NCI-H446 treated with DMSO at 0.1 percent for 48 hours (cell line): Measurements from ENCODE around the gene ANKFY1.
"Not testable (repeated sequence)": the region's sequence is repeated elsewhere in the genome, so short reads cannot be mapped to it uniquely, and the experiment has no call there.

ENCODE experiments used
- DNase-seq: peaks from one replicate; lab custom pipeline; 2025; lab: John Stamatoyannopoulos, UW

ANKFY1 gene

DNA sequence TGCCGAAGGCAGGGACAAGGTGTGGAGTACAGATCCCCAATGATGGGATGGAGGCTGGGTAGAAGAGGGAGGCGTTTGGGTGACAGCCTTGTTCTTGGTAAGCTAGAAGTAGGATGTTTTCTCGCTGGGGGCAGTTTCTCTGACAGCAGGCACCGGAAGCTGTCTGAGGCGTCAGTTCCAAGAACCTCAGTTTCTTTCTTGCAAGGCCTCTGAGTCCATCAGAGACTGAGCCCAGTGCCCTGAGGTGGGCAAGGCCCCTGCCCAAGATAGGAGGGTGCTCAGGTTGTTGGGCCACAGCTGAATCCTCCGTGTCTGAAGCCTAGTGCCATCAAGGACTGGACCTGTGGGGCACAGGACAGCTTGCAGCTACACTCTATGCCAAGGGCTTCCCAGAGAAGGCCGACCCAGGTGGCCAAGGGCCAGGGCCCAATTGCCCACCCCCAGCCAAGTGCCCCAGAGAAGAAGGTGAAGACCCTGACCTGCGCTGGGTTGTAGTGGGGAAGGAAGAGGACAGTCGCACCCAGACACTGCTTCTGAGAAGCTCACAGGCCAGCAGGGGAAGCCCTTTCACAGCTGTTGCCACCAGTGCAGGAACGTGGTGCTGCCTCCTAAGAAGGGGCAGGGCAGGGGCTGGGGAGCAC, 107.7 kb downstream of the ANKFY1 start:
- DNase-seq: no peak

DNA sequence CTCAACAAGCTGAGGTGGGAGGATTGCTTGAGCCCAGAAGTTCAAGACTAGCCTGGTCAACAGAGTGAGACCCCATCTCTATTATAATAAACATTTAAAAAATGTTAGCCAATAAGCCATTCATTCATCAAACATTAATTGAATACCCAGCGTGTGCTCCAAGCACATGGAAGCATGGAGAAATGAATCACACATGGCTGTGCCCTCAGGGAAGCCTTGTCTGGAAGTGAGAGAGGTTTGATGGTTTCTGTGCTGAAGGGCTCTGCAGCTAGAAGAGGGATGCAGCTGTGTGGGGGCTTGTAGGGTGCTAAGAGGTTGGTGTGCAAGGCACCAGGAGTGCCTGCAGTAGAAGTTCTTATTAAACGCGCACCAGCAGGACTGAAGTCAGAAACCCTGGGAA, 109.6 kb downstream of the ANKFY1 start:
- no peak for DNase-seq

DNA sequence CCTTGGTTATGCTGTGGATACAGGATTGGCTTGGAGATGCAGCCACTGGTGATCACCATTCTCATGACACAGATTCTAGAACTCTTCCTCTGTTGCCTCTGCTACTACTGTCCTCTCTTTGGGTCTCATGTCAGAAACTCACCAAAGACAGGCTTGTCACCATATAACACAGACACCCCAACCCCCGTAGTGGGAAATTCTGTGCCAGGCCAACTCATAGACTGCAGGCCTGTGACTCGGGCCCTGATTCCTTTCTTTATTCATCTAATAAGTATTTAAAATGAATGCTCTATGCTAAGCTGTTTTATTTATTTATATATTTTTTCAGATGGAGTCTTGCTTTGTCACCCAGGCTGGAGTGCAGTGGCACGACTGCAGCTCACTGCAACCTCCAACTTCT, 111.3 kb downstream of the ANKFY1 start:
- DNase-seq: no peak

- no peak for DNase-seq
These were observed 113.7 kb downstream of the ANKFY1 start for GRCh38 chr17:4150096-4150495.

- no peak for DNase-seq
These were observed 115.0 kb downstream of the ANKFY1 start for GRCh38 chr17:4148611-4149308.

- no peak for DNase-seq
These were observed 115.9 kb downstream of the ANKFY1 start for GRCh38 chr17:4147751-4148310.

DNA sequence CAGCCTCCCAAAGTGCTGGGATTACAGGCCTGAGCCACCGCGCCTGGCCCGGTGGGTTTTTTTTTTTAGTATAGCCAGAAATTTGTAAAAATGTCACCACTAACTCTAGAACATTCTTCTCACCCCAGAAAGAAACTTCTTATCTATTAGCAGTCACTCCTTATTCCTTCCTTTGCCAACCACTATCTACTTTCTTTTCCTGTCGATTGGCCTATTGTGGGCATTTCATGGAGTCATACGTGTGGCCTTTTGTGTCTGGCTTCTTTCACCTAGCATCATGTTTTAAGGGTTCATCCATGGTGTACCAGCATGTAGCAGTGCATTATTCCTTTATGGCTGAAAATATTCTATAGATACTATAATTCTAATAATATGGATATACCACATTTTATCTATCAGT, 117.1 kb downstream of the ANKFY1 start:
- DNase-seq: no peak

DNA sequence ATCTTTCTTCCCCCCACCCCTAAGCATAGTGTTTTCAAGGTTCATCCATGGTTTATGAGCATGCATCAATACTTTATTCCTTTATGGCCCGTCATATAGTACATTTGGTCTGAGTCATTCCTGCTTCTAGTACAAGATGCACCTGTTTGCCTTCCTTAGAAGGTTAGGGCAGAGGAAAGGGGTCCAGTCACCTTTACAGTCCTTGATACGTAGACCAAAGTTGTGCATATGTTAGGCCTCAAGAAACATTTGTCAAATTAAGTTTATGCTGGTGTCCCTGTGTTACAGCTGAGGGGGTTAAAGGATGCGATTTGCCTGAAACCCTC, 119.4 kb downstream of the ANKFY1 start:
- DNase-seq: no peak

DNA sequence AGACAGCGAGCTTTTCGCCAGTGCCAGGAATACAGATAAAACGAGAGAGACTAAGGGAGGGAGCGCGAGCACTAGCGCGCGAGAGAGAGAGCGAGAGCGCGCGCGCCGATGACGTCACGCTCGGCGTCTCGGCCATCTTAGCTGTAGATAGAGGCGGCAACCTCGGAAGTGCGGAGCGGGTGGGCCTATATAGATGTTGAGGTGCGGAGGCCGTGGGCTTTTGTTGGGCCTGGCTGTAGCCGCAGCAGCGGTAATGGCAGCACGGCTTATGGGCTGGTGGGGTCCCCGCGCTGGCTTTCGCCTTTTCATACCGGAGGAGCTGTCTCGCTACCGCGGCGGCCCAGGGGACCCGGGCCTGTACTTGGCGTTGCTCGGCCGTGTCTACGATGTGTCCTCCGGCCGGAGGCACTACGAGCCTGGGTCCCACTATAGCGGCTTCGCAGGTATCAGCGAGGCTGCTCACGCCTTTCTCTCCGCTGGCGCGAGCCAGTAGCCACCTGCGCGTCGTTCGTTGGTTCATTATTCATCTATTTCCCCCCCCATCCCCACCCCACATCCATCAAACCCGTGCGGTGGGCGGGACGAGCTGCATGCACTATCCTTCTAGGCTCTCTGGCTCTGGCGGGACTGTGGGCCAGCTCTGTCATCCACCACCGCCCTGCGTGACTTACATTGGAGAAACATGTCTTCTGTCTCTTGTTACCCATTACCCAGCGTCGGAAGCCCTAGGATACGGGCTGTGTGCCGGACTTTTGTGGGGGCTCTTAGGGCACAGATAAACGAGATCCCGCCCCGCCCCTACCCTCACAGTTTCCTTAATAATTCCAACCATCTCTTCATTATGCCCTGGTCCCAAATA, 120.0 kb downstream of the ANKFY1 start:
- peak; percentile 71 for DNase-seq

DNA sequence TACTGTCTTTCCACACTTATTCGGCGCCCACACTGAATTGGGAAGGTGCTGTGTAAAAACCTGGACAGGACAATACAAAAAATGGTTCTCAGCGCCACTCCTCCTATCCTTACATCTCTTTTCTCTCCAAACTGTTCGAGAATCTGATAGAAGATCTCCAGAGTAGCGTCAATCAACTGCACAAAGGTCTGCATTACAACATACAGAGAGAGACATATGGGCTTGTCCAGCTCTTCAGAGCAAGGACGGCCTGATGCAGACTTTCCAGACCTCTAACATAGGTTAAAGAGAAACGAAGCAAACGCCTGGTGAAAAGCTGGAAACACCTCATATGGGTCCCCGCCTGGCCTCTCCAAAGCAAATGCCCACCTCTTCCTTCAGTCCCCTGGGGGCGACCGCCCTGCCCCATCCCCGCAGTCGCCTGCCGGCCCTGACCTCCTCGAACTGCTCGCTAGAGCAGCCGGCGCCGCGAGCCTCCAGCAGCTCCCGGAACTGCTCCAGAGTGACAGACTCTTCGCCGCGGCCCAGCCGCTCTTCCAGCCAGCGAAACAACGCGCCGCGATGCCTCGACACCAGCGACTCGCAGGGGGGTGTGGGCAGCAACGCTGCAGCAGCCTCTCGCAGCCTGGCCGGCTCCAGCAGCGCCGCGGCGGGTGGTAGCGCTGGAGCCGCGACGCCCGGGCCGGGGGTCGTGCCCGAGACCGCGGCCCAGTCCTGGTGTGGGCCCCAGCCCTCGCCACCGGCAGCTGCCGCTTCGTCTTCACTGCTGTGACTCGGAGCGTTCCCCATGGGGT, 121.5 kb downstream of the ANKFY1 start:
- no peak for DNase-seq

GRCh38 chr17:4140125-4140524, 123.7 kb downstream of the ANKFY1 start:
- no peak for DNase-seq

GRCh38 chr17:4138906-4139526, 124.8 kb downstream of the ANKFY1 start:
- DNase-seq: not testable (repeated sequence)

DNA sequence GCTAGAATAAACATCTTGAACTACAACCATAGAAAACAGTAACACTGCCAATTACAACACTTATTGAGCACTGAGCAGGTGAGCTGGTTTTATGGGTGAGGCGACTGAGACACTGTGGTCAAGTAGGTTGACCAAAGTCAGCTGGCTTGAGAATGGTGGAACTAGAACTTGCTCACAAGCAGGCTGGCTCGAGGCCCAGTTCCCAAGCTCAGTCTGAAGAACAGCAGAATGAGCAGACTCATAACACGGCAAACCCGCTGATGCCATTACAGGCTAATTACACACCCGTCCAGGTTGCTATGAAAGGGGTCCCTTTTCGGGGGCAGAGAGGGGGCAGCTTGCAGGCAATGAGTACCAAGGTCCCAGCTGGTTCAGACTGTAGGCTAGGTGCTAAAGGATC, 127.4 kb downstream of the ANKFY1 start:
- no peak for DNase-seq

DNA sequence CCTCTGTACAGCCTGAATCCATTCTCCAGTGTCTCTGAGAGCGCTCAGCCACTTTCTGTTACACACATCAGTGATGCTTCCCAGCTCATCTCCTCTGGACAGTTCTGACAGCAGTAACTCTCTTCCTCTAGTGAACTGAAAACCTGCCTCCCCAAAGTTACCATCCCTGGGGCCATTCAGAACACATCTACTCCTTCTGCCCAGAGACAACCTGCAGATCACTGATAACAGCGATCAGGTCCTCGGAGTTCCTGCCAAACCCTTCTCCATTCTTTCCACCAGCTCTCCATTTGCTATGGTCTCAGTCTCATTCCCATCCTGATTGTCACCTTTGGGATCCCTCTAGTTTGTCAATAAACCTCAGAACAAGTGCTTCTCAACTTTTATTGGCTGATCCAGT, 128.3 kb downstream of the ANKFY1 start:
- DNase-seq: no peak

DNA sequence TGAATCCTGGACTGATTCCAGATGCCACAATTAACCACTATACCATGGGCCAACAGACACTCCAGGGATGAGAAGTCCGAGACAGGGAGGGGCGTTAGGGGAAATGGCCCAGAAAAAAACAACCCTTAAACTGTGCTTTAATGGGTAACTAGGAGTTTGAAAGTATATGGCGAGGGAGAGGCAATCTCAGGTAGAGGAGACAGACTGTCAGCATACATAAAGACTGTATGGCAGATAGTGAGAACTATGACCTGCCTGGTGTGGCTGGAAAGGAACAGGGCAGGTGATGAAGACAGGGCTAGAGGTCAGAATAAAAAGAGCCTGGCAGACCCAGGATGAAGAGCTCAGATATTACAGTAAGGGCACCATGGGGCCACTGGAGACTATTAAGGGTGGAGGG, 129.1 kb downstream of the ANKFY1 start:
- DNase-seq: no peak

DNA sequence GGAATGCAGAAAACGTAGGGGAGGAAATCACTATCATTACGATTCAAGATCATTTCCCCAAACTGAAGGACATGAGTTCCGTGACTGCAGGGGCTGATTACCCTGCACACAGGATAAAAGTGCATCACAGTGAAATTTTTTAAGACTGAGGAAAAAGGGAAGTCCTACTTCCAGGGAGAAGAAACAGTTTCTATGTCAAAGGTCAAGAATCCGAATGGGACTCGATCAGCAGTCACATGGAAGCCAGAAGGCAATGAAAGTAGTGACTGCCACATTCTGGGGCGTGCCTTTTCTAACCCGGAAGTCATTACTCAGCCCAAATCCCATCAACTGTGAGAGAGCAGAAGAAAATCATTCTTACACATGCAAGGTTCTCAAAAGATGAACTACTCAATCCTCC, 133.1 kb downstream of the ANKFY1 start:
- no peak for DNase-seq

- DNase-seq: no peak
These were observed 136.2 kb downstream of the ANKFY1 start for GRCh38 chr17:4127555-4127954.

GRCh38 chr17:4125552-4125951, 138.2 kb downstream of the ANKFY1 start:
- DNase-seq: no peak

- DNase-seq: no peak
These were observed 138.8 kb downstream of the ANKFY1 start for GRCh38 chr17:4124999-4125398.

GRCh38 chr17:4120332-4120731, 143.4 kb downstream of the ANKFY1 start:
- no peak for DNase-seq

- DNase-seq: no peak
These were observed 144.5 kb downstream of the ANKFY1 start for GRCh38 chr17:4119299-4119698.
